Measurements from ENCODE around the gene REPS1.
"Not testable (repeated sequence)": the region's sequence is repeated elsewhere in the genome, so short reads cannot be mapped to it uniquely, and the experiment has no call there.

REPS1 gene

GRCh38 chr6:138999949-139000725 is 12.1 kb upstream of the REPS1 start:
- DNase-seq, result no peak

GRCh38 chr6:138997136-138997535 is 9.1 kb upstream of the REPS1 start:
- no peak for DNase-seq

GRCh38 chr6:138996524-138996923 is 8.5 kb upstream of the REPS1 start:
- no peak for DNase-seq

DNA sequence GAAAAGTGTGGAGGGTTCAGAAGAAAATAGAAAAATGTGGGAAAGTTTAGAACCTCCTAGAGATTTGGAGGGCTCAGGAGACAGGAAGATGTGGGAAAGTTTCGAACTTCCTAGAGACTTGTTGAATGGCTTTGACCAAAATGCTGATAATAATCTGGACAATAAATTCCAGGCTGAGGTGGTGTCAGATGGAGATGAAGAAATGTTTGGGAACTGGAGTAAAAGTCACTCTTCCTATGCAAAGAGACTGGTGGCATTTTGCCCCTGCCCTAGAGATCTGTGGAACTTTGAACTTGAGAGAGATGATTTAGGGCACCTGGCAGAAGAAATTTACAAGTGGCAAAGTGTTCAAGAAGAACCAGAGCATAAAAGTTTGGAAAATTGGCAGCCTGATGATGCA is 5.4 kb upstream of the REPS1 start:
- not testable (repeated sequence) for DNase-seq

DNA sequence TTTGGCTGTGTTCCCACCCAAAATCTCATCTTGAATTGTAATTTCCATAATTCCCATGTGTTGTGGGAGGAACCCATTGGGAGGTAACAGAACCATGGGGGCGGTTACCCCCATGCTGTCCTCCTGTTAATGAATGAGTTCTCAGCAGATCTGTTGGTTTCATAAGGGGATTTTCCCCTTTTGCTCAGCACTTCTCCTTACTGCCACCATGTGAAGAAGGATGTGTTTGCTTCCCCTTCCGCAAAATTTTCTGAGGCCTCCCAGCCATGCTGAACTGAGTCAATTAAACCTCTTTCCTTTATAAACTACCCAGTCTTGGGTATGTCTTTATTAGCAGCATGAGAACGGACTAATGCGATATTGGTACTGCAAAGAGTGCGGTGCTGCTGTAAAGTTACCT is 4.9 kb upstream of the REPS1 start:
- DNase-seq, result not testable (repeated sequence)

DNA sequence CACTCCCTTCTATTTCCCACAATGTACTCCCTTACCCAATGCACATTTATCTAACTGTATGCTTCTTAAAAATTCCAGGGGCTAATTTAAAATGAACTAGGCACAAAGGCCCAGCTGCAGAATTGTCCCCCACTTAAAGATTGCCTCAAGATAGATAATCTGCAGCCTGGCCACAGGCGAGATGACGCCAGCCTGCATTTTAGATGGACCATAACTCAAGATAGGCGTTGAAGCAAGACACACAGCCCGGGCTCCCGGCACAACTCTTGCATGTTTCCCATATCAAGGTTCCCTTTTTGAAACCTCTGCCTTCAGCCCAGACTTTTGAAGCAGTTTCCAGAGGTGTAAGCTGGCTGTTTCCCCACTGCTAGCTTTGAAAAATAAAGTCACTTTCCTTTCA is 3.2 kb upstream of the REPS1 start:
- no peak for DNase-seq

DNA sequence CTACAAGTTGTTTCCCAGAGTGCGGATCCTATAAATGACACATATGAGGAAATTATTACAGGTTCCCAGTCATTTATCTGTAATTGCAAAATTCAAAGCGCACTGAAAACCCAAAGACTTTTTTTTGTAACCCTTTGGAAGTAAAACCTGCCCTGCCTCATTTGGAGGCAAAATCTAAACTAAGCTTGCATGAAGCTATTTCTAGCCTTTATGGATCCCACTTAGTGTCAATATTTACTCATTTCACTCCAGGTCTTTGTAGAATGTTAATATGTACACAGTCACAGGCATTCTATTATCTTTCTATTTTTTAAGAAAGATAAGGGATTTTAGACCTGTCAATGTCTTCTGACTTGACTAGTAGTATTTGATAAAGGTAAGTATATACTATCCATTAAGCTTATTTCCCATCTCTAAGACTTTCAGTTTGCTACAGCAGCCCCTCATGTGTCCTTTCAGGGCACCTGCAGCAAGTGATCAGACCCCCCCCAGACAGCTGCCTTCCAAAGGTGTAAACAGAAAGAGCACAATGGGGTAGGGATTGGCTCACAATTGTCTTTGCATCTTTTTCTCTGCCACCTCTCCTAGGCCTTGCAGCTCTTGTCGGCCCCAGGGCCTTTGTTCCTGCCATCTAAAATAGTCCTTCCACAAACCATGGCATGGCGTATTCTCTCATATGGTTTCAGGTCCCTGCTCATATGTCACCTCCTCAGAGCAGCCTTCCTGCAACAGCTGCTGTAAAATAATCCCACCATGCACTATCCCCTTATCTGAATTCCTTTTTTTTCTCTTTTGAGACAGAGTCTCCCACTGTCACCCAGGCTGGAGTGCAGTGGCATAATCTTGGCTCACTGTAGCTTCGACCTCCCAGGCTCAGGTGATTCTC is 1.3 kb upstream of the REPS1 start:
- DNase-seq, result no peak

DNA sequence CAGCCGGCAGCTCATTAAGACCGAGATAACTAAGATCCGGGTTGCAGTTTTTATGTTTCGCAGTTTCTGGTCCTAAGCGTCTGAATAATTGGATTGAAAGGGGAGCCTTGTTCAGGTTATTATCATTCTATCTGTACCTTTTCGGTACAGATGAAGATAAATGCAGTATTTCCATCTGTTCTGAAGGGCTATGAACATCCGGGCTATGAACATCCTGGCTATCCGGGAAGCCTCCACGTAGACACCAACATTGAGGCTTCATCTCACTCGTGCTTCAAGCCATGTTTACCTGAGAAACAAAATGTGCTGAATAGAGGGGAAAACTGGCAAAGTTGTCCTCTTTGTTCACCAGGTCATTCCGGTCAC is 399 bp upstream of the REPS1 start:
- DNase-seq, result no peak

DNA sequence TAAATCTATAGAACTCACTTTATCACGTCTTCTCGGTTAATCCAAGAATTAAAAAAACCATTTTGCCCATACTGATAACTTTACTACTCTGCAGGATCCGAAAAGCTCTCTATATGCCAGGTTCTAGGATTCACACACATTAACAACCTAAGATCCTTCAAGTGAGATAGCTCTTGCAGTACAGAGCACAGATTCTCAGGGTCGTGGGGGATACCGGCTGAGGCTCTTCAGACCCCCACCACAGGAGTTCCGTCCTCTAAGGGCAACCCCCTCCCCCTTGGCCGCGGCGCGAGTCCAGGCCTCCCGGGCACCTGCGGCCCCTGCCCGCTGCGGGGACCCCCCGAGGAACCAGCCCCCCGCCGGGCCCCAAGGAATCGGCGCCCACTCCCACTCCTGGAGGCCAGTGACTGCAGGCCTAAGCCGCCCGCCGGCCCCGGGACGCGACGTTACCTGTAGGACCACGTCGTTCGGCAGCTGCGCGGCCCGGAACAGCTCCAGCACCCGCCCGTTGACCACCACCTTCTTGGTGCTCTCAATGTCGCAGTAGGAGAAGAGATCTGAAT is 892 bp downstream of the REPS1 start:
- DNase-seq, result no peak

GRCh38 chr6:138986578-138986977 is 1.5 kb downstream of the REPS1 start:
- DNase-seq, result no peak

DNA sequence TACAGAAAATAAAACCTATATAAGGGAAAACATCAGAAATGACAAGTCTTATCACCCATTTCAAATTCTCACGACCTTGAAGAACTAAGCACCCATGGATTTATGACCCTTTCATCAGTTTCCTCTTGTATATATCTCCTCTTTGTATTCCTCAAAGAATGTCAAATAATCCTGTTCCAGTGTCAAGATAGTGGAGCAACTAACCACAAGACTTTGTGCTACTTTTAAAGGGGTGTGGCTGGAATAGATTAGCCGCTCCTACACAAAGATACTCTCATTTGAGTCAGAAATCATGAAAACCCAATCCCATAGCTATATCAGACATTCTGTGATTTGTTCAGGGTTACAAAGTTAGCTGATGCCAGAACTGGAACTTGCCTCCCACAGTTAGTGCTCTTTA is 6.6 kb downstream of the REPS1 start:
- no peak for DNase-seq

DNA sequence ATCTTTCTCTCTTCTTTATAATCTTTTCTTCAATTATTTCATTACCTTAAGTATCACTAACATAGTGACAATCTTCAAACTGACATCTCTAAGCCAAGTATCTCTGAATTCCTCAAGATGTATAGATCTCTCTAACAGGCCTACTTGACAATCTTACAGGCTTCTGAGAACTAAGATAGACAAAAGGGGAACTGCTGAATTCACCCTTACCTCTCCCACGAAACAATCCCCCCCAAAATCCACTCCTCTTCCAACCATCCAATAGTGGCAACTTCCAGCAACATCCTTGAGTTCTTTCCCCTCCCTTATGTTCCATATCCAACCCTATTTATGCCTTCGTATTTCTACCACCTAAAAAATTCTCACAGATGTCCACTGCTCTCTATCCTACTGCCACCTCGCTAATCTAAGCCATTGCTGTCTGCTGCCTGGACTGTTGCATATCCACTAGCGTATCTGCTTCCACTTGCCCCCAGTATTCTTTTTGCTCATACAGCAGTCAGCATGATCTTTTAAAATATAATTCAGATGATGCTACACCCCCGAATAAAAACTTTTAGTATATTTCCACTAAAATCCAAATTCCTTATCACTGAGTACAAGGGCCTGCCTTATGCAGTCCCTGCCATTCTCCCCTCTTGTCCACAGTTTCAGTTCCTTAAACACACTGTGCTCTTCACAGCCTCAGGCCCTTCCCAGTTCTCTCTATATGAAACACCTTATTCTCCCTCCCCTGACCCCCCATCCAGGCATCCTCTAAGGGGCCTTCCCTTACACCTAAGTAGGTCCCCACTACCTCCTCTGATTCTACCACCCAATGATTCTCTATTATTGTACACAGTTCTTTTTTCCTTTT is 8.0 kb downstream of the REPS1 start:
- DNase-seq, result no peak

- DNase-seq, result no peak
Measured at GRCh38 chr6:138979365-138979764, 8.7 kb downstream of the REPS1 start.

DNA sequence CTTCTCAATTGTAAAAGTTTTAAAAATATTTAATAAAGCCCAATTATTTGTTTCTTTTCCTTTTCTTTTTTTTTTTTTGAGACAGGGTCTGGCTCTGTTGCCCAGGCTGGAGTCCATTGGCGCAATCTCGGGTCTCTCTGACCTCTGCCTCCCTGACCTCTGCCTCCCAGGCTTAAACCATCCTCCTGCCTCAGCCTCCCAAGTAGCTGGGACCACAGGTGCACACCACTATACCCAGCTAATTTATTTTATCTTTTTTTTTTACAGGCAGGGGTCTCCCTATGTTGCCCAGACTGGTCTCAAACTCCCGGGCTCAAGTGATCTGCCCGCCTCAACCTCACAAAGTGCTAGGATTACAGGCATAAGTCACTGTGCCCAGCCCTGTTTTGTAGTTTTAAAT is 9.8 kb downstream of the REPS1 start:
- DNase-seq, result no peak

- no peak for DNase-seq
Measured at GRCh38 chr6:138977646-138978167, 10.3 kb downstream of the REPS1 start.

GRCh38 chr6:138977242-138977641 is 10.8 kb downstream of the REPS1 start:
- DNase-seq, result no peak

DNA sequence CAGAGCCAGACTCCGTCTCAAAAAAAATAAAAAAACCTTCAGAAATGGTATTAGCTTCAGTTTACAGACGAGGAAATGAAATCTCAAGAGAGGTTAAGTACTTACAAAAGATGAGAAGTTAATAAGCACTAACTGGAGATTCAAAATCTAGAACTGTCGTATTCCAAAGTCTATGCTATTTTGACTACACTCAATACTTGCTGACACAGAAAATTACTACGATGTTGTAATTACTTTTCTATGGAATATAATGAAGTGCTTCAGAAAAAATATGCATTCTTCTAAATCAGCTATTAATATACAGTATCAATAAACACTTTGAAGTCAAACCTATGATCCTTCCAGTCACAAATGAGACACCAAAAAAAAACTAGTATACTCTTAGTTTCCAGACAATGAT is 12.2 kb downstream of the REPS1 start:
- no peak for DNase-seq

- no peak for DNase-seq
Measured at GRCh38 chr6:138973466-138974153, 14.4 kb downstream of the REPS1 start.

- no peak for DNase-seq
Measured at GRCh38 chr6:138972226-138972665, 15.8 kb downstream of the REPS1 start.

GRCh38 chr6:138971601-138972000 is 16.5 kb downstream of the REPS1 start:
- DNase-seq, result no peak

- no peak for DNase-seq
Measured at GRCh38 chr6:138970856-138971425, 17.1 kb downstream of the REPS1 start.

DNA sequence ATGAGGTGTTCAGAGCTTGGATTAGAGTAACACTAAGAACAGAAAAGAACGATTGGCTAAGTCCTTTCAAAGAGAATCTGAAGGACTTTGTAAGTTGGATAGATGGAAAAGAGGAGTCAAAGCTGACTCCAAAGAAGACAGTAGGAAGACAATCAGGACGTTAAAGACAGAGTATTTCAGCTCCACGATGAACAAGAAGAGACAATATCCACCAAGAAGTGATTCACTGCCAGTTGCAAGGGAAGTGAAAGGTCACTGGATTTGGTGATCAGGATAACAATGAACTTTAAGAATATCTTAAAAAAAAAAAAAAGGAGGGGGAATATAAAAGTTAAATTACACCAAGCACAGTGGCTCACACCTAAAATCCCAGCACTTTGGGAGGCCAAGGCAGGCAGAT is 17.9 kb downstream of the REPS1 start:
- DNase-seq, result no peak
